Left colon (tissue), 2 donors: Measurements from ENCODE around the gene ABCA2. TPM values are rescaled to one million over a fixed set of nuclear protein-coding genes. Genes with fewer than 3 reads are reported as not detected.

Experiments used
- ATAC-seq: fragments of 200-7000 bp; cut with Tn5 transposase; one replicate; pipeline ENCODE4 v1.9.1; 2020; ENCODE audit warnings: mild to moderate bottlenecking, moderate library complexity
- DNase-seq, 2 donors: peaks; one replicate each; pipeline ENCODE4 v3.0.0-alpha.2; 2020
- intact Hi-C, 2 donors: fragments of 100-400 bp; cut with DNase I in 1 of 2; cut with micrococcal nuclease in 1 of 2; formaldehyde crosslinking; loops; one replicate each; pipeline versions ENCODE4 v1.11.2 to v1.14.0; 2022; cut with DNase I, micrococcal nuclease
- total RNA-seq, 2 donors: library from RNA; stranded (reverse); fragmentation: NEBNext Ultra II Directional; extraction: Animal tissue kit (Norgen Biotek cat#: 25700); gene quantifications; one replicate each; pipeline ENCODE4 v1.2.1, GENCODE V29; 2021
- donor health status: DM: no; HTN: no; CAD: no.
- donor health status: DM: yes; HTN: yes; CAD: no.

ABCA2 gene
- total RNA-seq, 2 donors from 2014 or later = 55.5 to 56.0 TPM

DNA sequence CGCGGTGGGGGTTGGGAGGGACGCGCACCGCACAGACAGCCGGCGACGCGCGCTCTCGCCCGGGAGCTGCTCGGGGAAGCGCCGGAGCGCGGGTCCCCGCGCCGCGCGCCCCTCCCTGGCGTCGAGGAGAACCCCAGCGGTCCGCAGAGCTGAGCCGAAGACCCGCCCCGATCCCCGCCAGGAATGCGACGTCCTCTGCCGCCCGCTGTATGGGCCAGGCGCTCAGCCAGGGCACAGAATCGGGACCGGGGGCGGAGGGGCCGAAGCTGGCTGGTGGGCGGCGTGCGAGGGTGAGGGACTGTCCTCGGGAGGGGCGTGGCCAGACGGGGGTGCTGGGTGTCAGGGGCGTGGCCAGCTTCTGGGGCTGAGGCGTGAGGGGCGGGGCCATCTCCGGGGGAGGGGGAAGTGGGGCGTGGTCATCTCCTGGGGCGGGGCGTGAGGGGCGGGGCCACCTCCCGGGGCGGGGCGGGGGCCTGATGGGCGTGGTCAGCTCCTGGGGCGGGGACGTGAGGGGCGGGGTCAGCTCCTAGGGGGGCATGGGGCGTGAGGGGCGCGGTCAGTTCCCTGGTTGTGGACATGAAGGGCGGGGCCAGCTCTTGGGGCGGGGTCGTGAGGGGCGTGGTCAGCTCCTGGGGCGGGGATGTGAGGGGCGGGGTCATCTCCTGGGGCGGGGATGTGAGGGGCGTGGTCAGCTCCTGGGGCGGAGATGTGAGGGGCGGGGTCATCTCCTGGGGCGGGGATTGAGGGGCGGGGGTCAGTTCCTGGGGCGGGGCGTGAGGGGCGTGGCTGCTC, 49.8 kb downstream of the ABCA2 start:
- intact Hi-C loops = no loop called here
- DNase-seq = peak; percentile 70 to 78

GRCh38 chr9:136977649-136978072, 50.4 kb downstream of the ABCA2 start:
- intact Hi-C loops = no loop called here
- ATAC-seq = peak; percentile 15
- no peak for DNase-seq

More for the DNA sequence above, 49.8 kb downstream of the ABCA2 start:
- peak; percentile 71 for ATAC-seq

GRCh38 chr9:136977223-136977622, 50.8 kb downstream of the ABCA2 start, which contains the start of gene PTGDS:
Gene PTGDS, plus strand, starts transcription at chr9:136977504. Its CDS starts 75 bp downstream, at chr9:136977579.
- intact Hi-C loops = no loop called here
- ATAC-seq (no peak), DNase-seq (no peak)

GRCh38 chr9:136975644-136976043, 52.4 kb downstream of the ABCA2 start:
- ATAC-seq (no peak), DNase-seq (no peak)
- intact Hi-C loops = no loop called here

GRCh38 chr9:136974817-136975535, 53.1 kb downstream of the ABCA2 start:
- ATAC-seq = peak; percentile 42
- intact Hi-C loops = no loop called here

GRCh38 chr9:136973618-136974617, 54.1 kb downstream of the ABCA2 start:
- intact Hi-C loops = no loop called here

More at GRCh38 chr9:136974817-136975535, 53.1 kb downstream of the ABCA2 start:
- DNase-seq = no peak

DNA sequence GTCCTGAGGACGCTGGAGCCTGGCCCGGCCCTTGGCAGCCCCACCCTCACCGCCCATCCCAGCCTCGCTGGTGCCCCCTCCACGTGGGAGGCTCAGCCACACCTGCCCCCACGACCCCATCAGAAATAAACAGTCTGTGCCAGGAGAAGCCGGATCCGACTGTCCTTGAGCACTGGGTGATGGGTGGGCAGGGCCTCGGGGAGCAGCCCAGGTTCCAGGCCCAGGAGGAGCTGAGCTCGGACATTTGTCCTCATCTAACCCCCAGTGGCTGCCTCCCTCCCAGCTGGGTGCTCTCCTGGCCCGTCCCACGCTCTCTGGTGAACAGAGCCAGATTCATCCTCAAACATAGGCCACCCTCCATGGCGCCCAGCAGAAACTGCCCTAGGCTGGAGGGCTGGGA, 55.3 kb downstream of the ABCA2 start:
- ATAC-seq (no peak), DNase-seq (no peak)
- intact Hi-C loops = no loop called here

More at GRCh38 chr9:136973618-136974617, 54.1 kb downstream of the ABCA2 start:
- DNase-seq (no peak), ATAC-seq (no peak)

DNA sequence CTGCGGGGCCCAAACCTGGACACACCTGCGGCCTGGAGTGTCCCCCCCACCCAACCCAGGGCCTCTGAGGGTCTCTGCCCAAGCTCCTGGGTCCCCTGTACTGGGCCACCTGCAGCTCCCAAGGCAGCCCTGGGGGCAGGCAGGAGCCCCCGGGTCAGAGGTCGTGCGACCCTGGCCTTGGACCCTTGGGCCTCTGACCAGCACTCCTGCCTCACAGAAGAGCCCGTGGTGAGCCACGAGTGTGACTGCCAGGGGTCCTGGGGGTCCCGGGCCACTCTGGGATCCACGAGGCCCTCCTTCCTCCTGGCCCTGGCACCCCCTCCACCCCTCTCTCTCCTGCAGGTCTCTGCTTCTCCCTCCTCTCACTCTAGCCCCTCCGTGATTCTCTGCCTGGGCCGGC, 55.7 kb downstream of the ABCA2 start:
- DNase-seq (no peak), ATAC-seq (no peak)
- intact Hi-C loops = no loop called here

- ATAC-seq (no peak), DNase-seq (no peak)
- intact Hi-C loops = no loop called here
These were observed 56.3 kb downstream of the ABCA2 start for GRCh38 chr9:136971746-136972145.

DNA sequence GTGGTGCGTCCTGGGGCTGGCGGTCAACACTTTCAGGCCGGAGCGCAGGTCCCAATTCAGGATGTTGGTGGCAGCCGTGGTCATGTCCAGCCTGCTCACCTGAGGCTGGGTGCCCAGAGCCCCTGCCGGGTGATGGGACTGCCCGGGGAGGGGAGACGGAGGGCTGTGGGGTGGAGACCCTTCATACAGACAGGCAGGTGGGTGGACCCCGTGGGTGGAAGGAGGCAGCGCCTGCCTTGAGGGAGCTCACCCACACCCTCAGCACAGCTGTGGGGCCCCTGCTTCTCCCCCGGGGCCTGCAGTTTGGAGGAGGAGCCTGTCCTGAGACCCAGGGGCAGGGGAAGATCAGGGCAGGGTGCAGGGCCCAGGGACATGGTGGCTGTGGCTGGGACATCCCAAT, 57.7 kb downstream of the ABCA2 start:
- ATAC-seq (no peak), DNase-seq (no peak)
- intact Hi-C loops = no loop called here

GRCh38 chr9:136969774-136970173, 58.3 kb downstream of the ABCA2 start:
- intact Hi-C loops = no loop called here
- no peak for DNase-seq
- ATAC-seq = no peak

- no peak for ATAC-seq
- no peak for DNase-seq
- intact Hi-C loops = no loop called here
These were observed 58.9 kb downstream of the ABCA2 start for GRCh38 chr9:136969150-136969549.

GRCh38 chr9:136968333-136969127, 59.5 kb downstream of the ABCA2 start:
- DNase-seq (no peak), ATAC-seq (no peak)
- intact Hi-C loops = no loop called here

DNA sequence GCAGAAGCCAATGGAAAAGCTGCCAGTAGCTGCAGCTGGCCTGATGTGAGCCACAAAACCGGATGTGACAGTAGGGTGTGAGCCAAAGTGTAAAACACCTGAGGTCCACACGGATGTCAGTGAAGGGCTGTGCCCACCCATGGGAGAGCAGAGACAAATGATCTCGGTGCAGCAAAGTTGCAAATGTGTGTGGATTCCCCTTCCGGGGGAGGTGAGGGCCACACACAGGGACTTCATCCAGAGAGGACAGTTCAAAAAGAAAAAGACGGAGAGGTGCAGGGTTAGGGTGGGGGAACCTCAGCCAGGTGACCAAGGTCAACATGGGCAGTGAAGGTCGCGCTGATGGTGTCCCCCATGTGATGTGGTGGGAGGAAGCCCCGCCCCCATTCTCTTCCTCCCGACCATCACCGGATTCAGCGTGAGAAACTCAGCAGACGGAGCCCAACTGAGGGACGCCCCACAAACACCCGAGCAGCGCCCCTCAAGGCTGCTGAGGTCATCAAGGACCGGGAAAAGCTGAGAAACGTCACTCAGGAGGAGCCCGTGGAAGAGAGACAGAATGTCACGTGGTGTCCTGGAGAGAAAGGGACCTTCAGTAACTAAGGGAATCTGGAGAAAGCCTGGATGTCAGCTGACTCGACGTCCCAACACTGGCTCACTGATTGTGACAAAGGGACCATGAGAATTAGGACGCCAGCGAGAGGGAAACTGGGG, 62.1 kb downstream of the ABCA2 start:
- intact Hi-C loops = no loop called here
- ATAC-seq = no peak
- no peak for DNase-seq

DNA sequence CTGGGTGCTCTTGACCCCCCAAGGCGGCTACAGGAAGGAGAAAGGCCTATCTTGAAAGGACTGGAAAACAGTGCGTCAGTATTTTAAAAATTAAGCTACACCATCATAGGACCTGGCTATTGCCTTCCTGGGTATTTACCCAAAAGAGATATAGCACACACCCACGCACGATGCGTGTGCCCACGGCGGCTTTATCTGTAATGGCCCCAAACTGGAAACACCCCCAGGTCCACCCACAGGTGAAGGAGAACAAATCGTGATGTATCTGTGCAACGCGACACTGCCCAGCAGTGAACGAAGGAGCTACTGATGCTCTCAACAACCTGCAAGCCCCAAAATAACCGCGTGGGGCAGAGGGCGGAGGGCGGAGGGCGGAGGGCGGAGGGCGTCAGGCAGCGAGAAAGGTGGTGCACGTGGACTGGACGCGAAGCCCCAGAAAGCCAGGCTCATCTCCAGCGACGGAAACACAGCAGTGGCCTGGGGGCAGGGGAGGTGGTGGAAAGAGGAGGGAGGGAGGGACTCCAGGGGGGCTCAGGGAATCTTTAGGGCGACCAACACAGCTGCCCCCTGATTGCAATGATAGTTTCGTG, 63.1 kb downstream of the ABCA2 start:
- intact Hi-C loops = no loop called here
- no peak for DNase-seq
- peak; percentile 4 for ATAC-seq

GRCh38 chr9:136964171-136964689, 63.8 kb downstream of the ABCA2 start:
- ATAC-seq = peak; percentile 96
- peak; percentile 80 to 82 for DNase-seq
- intact Hi-C loops = no loop called here

DNA sequence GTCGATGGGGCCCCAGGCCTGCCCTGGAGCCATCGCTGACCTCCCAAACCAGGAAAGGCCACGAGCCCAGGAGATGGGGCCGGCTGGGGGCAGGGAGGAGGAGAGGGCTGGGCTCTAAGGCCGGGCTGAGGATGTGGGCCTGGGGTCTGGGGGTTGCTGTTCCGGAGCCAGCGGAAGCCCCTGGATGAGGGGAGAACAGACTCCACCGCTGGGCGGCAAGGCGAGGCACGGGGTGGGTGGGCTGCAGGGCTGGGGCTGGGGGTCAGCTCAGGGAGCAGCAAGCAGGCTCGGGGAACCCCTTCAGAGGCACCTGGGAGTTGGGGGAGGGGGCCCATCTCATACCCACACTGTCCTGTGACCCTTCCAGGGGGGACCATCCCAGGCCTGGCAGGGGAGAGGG, 64.3 kb downstream of the ABCA2 start:
- intact Hi-C loops = no loop called here
- DNase-seq (no peak), ATAC-seq (no peak)
